MCF 10A (cell line): ENCODE results near the gene KLHL17. TPM values are rescaled to one million over a fixed set of nuclear protein-coding genes. Genes with fewer than 3 reads are reported as not detected.
"Not testable (repeated sequence)": the region's sequence is repeated elsewhere in the genome, so short reads cannot be mapped to it uniquely, and the experiment has no call there.

Experiments
- BruUV-seq: library from RNA; stranded (reverse); fragments of 400-500 nt; replicated peaks from 2 replicates; lab custom pipeline; 2021; lab: Mats Ljungman, UMichigan
- CTCF ChIA-PET: fragments of 300-600 bp; sonication (Branson Sonifier 250); formaldehyde crosslinking; extraction: SDS; loops from one replicate; lab custom pipeline; 2021; ENCODE audit warnings: antibody characterized with exemption, inconsistent platforms; lab: Yijun Ruan, JAX
- POLR2A ChIA-PET: fragments of 300-600, 350-650 bp; sonication (Branson Sonifier 250); formaldehyde crosslinking; extraction: SDS; loops from one replicate; lab custom pipeline; 2020; ENCODE audit warnings: antibody characterized with exemption, inconsistent platforms; lab: Yijun Ruan, JAX
- DNase-seq: peaks from one replicate; pipeline ENCODE4 v3.0.0-alpha.2; 2018; ENCODE audit not compliant: unreplicated experiment
- H3K27ac Mint-ChIP-seq: one replicate; pipeline ENCODE4 v1.8.0; 2022; ENCODE audit warnings: mild to moderate bottlenecking, low read depth, mixed read lengths; ENCODE audit not compliant: unreplicated experiment
- H3K27me3 Mint-ChIP-seq: one replicate; pipeline ENCODE4 v1.8.0; 2022; ENCODE audit warnings: mixed read lengths; ENCODE audit not compliant: insufficient read depth, unreplicated experiment
- H3K36me3 Mint-ChIP-seq: one replicate; pipeline ENCODE4 v1.8.0; 2022; ENCODE audit warnings: mild to moderate bottlenecking, moderate library complexity, mixed read lengths; ENCODE audit not compliant: insufficient read depth, unreplicated experiment
- H3K4me1 Mint-ChIP-seq: one replicate; pipeline ENCODE4 v1.8.0; 2022; ENCODE audit warnings: mixed read lengths; ENCODE audit not compliant: insufficient read depth, unreplicated experiment
- H3K4me3 Mint-ChIP-seq: one replicate; pipeline ENCODE4 v1.8.0; 2022; ENCODE audit warnings: mild to moderate bottlenecking, moderate library complexity, mixed read lengths; ENCODE audit not compliant: unreplicated experiment
- H3K9me3 Mint-ChIP-seq: one replicate; pipeline ENCODE4 v1.8.0; 2022; ENCODE audit warnings: mixed read lengths; ENCODE audit not compliant: unreplicated experiment
- CTCF ChIP-seq: fragments of 200-600 bp; IDR thresholded peaks from one replicate; pipeline ENCODE4 v1.8.0; 2022; ENCODE audit warnings: antibody characterized with exemption, mild to moderate bottlenecking; ENCODE audit not compliant: unreplicated experiment
- intact Hi-C: fragments of 100-400 bp; cut with micrococcal nuclease; formaldehyde crosslinking; loops from 2 replicates; pipeline ENCODE4 v1.14.1; 2022
- total RNA-seq: library from RNA; stranded (reverse); gene quantifications from 2 replicates; pipeline ENCODE4 v1.2.3, GENCODE V29; 2022

KLHL17 gene
- total RNA-seq, 1 experiment from 2014 or later, result 15.1 TPM

GRCh38 chr1:975365-975764 is 15.0 kb downstream of the KLHL17 start:
- intact Hi-C loops, result loop anchor here (2.0 kb wide), 1 partner anchor 71 kb away; no protein-coding TSS in a partner anchor
- peaks cover 6% of the 10 kb centered on the region for H3K4me1 Mint-ChIP-seq
- no peak overlapping the region for H3K4me3 Mint-ChIP-seq
- H3K36me3 Mint-ChIP-seq, result no peaks in the 10 kb centered on the region
- ChIA-PET CTCF (interaction anchor here (0.7 to 2.2 kb wide), 8 partner anchors 8 to 88 kb away, joined by 3 to 10 read pairs (median 4); partner anchors contain the start of gene PLEKHN1), POLR2A (interaction anchor here (1.0 to 1.2 kb wide), 2 partner anchors 9 to 78 kb away, joined by 3 to 7 read pairs; partner anchors contain the start of gene PLEKHN1)
- H3K27ac Mint-ChIP-seq, result no peak overlapping the region
- no TSS peak for BruUV-seq
- no peak for TF ChIP-seq CTCF
- no peaks in the 10 kb centered on the region for H3K27me3 Mint-ChIP-seq
- no peak for DNase-seq
- H3K9me3 Mint-ChIP-seq, result no peaks in the 10 kb centered on the region

GRCh38 chr1:975896-976683 is 15.7 kb downstream of the KLHL17 start:
- Mint-ChIP-seq H3K9me3 (no peaks in the 10 kb centered on the region), H3K36me3 (no peaks in the 10 kb centered on the region), H3K27me3 (no peaks in the 10 kb centered on the region), H3K27ac (no peak overlapping the region), H3K4me3 (no peak overlapping the region), H3K4me1 (peaks cover 6% of the 10 kb centered on the region)
- no TSS peak for BruUV-seq
- intact Hi-C loops, result loop anchor here (2.0 kb wide), 1 partner anchor 71 kb away; no protein-coding TSS in a partner anchor
- DNase-seq, result peak; percentile 83
- TF ChIP-seq CTCF, result peak; percentile 73
- POLR2A ChIA-PET, result interaction anchor here (0.6 to 1.2 kb wide), 7 partner anchors 10 to 197 kb away, joined by 3 to 7 read pairs (median 3); partner anchors contain the start of genes NOC2L and PLEKHN1
- CTCF ChIA-PET, result interaction anchor here (0.6 to 2.2 kb wide), 13 partner anchors 8 to 88 kb away, joined by 3 to 10 read pairs (median 4); partner anchors contain the start of gene PLEKHN1

GRCh38 chr1:976791-977190 is 16.4 kb downstream of the KLHL17 start:
- H3K9me3 Mint-ChIP-seq, H3K27ac Mint-ChIP-seq, intact Hi-C loops, H3K27me3 Mint-ChIP-seq, H3K36me3 Mint-ChIP-seq, H3K4me3 Mint-ChIP-seq, DNase-seq, H3K4me1 Mint-ChIP-seq, BruUV-seq: not testable (repeated sequence)
- CTCF ChIA-PET, result interaction anchor here (0.6 to 1.9 kb wide), 9 partner anchors 8 to 87 kb away, joined by 3 to 10 read pairs (median 4); partner anchors contain the start of gene PLEKHN1
- POLR2A ChIA-PET, result interaction anchor here (1.0 to 1.2 kb wide), 3 partner anchors 10 to 198 kb away, joined by 3 to 7 read pairs (median 3); partner anchors contain the start of gene PLEKHN1

- ChIA-PET CTCF (no interaction called here), POLR2A (no interaction called here)
- H3K4me1 Mint-ChIP-seq, result peaks cover 6% of the 10 kb centered on the region
- DNase-seq, result no peak
- no peaks in the 10 kb centered on the region for H3K9me3 Mint-ChIP-seq
- peak overlapping the region; percentile 2 for H3K4me3 Mint-ChIP-seq
- no peaks in the 10 kb centered on the region for H3K36me3 Mint-ChIP-seq
- BruUV-seq, result no TSS peak
- H3K27ac Mint-ChIP-seq, result no peak overlapping the region
- peaks cover 12% of the 10 kb centered on the region for H3K27me3 Mint-ChIP-seq
- no peak for TF ChIP-seq CTCF
- intact Hi-C loops, result no loop called here
Measured at GRCh38 chr1:978069-978834, 17.9 kb downstream of the KLHL17 start.
